Heart left ventricle (tissue), 16 donors: ENCODE results near the gene TARS2. TPM values are rescaled to one million over a fixed set of nuclear protein-coding genes. Genes with fewer than 3 reads are reported as not detected.

Experiments used
- ATAC-seq, 4 donors: fragments of 200-7000 bp; cut with Tn5 transposase; one replicate each; pipeline ENCODE4 v1.9.1; 2020 to 2022; ENCODE audit warnings: moderate library complexity in 4 of 4, mild to moderate bottlenecking in 3 of 4, moderate number of reproducible peaks in 1 of 4
- DNase-seq, 5 donors: peaks; one replicate each; pipeline ENCODE4 v3.0.0-alpha.2; 2020
- H3K27ac ChIP-seq, 12 donors: fragments of 200-600 bp; sonication (generic) in 4 of 12; one replicate each; pipeline versions ENCODE4 v1.5.0 to v1.8.0; 2016 to 2022; ENCODE audit warnings: mild to moderate bottlenecking in 2 of 12
- H3K27me3 ChIP-seq, 9 donors: fragments of 200-600 bp; sonication (generic) in 2 of 9; one replicate each; pipeline versions ENCODE4 v1.5.1 to v1.8.0; 2016 to 2022; ENCODE audit warnings: mild to moderate bottlenecking in 3 of 9
- H3K36me3 ChIP-seq, 9 donors: fragments of 200-600 bp; sonication (generic) in 2 of 9; one replicate each; pipeline versions ENCODE4 v1.5.0 to v1.8.0; 2018 to 2022; ENCODE audit warnings: mild to moderate bottlenecking in 2 of 9
- H3K4me1 ChIP-seq, 12 donors: fragments of 200-600 bp; sonication (generic) in 4 of 12; one replicate each; pipeline versions ENCODE4 v1.5.0 to v1.8.0; 2016 to 2022; ENCODE audit warnings: mild to moderate bottlenecking in 3 of 12
- H3K4me3 ChIP-seq, 12 donors: fragments of 200-600 bp; sonication (generic) in 4 of 12; one replicate each; pipeline versions ENCODE4 v1.5.0 to v1.8.0; 2017 to 2022; ENCODE audit warnings: mild to moderate bottlenecking in 9 of 12, moderate library complexity in 4 of 12
- H3K9me3 ChIP-seq, 12 donors: fragments of 200-600 bp; sonication (generic) in 4 of 12; one replicate each; pipeline versions ENCODE4 v1.5.0 to v1.8.0; 2016 to 2022; ENCODE audit warnings: mild to moderate bottlenecking in 1 of 12
- POLR2A ChIP-seq, 2 donors: fragments of 450-650 bp; IDR thresholded peaks; one replicate each; pipeline ENCODE4 v1.6.1; 2017; ENCODE audit warnings: antibody characterized with exemption in 2 of 2, mild to moderate bottlenecking in 2 of 2, moderate library complexity in 2 of 2
- WGBS, 4 donors: extraction: QIAGEN DNeasy Blood & Tissue Kit in 2 of 4; methylation state at CpG; one replicate each; pipeline versions ENCODE4 v1.1.5 to v1.1.7; 2013 to 2018; 5-methylcytosine and 5-hydroxymethylcytosine counted together
- intact Hi-C, 10 donors: fragments of 100-400 bp; cut with DNase I; formaldehyde crosslinking; loops; one replicate each; pipeline versions ENCODE4 v1.11.1 to v1.14.2; 2022
- polyA plus RNA-seq, 2 donors: library from polyadenylated mRNA; stranded (reverse); fragments of 200-250 nt; gene quantifications; one replicate each; pipeline ENCODE4 v1.2.3, GENCODE V29; 2013
- total RNA-seq, 9 donors: library from RNA; depleted of rRNA in 2 of 9; stranded (reverse); fragments of >200 nt in 2 of 9; fragmentation: NEBNext Ultra II Directional in 3 of 9; extraction: Animal tissue kit (Norgen Biotek cat#: 25700) in 3 of 9; gene quantifications; one replicate each; pipeline versions ENCODE4 v1.1.0 to v1.2.4, GENCODE V29; 2016 to 2023
- TF ChIP-seq, protein P1 (sequence below), 12 donors: fragments of 200-600 bp; sonication (generic) in 4 of 12; IDR thresholded peaks; one replicate each; pipeline versions ENCODE4 v1.5.0 to v1.8.0; 2018 to 2022; ENCODE audit warnings: antibody characterized with exemption in 12 of 12, mild to moderate bottlenecking in 5 of 12
- donor health status: ischemic (EF 13 %, LVEDD 7.1; RV severe dilation, severe dysfunction).
- donor health status: healthy with polysubstance abuse.
- donor health status: DM: no; HTN: yes; CAD: no.
- donor health status: DM: no; HTN: no; CAD: no.
- donor health status: ischemic (EF 25% LVEDD 6.9; RV normal size, moderate dysfunction).
- donor health status: ischemic (EF 25% LVEDD 5.7; RV mildly dilated, moderate dysfunction).
- donor health status: healthy.
- donor health status: DM: yes; HTN: yes; CAD: no.
- donor health status: ischemic (EF 35%, LVEDD 5.7; RV mildly dilated, moderate dysfunction).
- donor health status: nonischemic (EF 11% LVEDD 7.7; RV severe dilation, severe dysfunction).
- donor health status: DM: yes; HTN: yes; CAD: no.
- donor health status: PGD.
- donor health status: ischemic (EF 29% LVEDD 5.4; RV normal size, mild dysfunction).
- donor health status: nonischemic (EF 23%, LVEDD 6.1; RV moderate dilation, normal function).

The TARS2 gene
- total and polyA plus RNA-seq, 11 donors = 21.9 to 46.5 (median 28.9) TPM

DNA sequence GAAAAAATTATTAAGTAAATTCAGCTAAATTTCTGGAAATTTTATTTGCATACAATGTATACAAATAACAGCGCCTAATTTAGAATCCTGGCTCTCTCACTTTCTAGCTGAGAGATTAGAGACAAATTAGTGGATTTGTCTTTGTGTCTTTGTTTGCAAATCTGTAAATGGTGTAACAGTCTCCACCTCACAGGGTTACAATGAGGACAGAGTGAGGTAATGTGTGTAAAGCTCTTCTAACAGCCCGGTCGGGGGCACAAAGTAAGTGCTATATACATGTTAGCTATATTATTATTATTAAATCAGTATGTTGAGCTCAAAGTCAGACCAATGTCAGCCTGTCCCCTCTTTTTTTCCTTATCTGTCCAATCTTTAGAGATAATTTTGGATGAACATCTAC lies 57.0 kb downstream of the TARS2 start:
- no peak for TF ChIP-seq POLR2A (IDR thresholded peaks at IDR 0.05)
- no peak for DNase-seq
- H3K27ac ChIP-seq = peak overlapping the region in 2 of 12 donors; percentile 38 to 42
- peaks cover 0 to 14% (median 5%) of the 10 kb centered on the region in 12 donors for H3K4me1 ChIP-seq
- ATAC-seq = no peak
- no peak overlapping the region for H3K4me3 ChIP-seq
- intact Hi-C loops = no loop called here
- WGBS, 4 donors = 73 to 84% (median 79%) methylated on average over 3 of the region's 3 CpGs
- H3K36me3 ChIP-seq = no peaks in the 10 kb centered on the region
- peaks cover 0 to 3% (median 0%) of the 10 kb centered on the region in 9 donors for H3K27me3 ChIP-seq
- no peaks in the 10 kb centered on the region for H3K9me3 ChIP-seq

DNA sequence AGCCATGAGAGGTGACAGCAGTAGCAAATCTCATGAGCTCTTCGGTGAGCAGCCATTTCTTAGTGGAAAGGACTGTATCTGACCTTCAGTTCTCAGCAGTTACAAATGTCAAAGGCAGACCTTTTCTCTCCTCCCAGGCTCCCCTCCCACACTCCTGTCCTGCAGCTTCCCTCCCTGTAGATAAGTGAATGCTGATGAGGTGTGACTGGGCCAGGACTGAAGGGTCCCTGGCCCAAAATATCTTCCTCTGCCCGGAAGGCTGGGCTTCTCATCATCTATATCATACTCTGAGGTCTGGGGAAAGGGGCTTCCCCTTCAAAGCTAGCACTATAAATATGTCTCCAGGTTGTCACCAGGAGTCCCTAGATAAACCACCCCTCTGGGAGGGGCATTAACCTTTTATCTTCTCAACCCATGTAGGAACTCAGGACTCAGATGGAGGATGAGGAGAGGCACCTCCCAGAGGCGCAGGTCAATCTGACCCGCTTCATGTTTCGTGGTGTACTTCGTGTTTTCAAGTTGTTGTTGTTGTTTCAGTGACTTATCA lies 58.3 kb downstream of the TARS2 start:
- TF ChIP-seq, protein P1, sequence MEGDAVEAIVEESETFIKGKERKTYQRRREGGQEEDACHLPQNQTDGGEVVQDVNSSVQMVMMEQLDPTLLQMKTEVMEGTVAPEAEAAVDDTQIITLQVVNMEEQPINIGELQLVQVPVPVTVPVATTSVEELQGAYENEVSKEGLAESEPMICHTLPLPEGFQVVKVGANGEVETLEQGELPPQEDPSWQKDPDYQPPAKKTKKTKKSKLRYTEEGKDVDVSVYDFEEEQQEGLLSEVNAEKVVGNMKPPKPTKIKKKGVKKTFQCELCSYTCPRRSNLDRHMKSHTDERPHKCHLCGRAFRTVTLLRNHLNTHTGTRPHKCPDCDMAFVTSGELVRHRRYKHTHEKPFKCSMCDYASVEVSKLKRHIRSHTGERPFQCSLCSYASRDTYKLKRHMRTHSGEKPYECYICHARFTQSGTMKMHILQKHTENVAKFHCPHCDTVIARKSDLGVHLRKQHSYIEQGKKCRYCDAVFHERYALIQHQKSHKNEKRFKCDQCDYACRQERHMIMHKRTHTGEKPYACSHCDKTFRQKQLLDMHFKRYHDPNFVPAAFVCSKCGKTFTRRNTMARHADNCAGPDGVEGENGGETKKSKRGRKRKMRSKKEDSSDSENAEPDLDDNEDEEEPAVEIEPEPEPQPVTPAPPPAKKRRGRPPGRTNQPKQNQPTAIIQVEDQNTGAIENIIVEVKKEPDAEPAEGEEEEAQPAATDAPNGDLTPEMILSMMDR (IDR thresholded peaks at IDR 0.05) = no peak
- no peak for TF ChIP-seq POLR2A (IDR thresholded peaks at IDR 0.05)
- Histone ChIP-seq H3K4me1 (peaks cover 0 to 27% (median 14%) of the 10 kb centered on the region in 12 donors), H3K9me3 (no peaks in the 10 kb centered on the region), H3K36me3 (no peaks in the 10 kb centered on the region), H3K4me3 (no peak overlapping the region), H3K27me3 (peaks cover 0 to 3% (median 0%) of the 10 kb centered on the region in 9 donors), H3K27ac (no peak overlapping the region)
- peak in 1 of 5 donors; percentile 3 for DNase-seq
- intact Hi-C loops = no loop called here
- ATAC-seq = no peak
- WGBS, 4 donors = 66 to 71% (median 68%) methylated on average over 6 of the region's 6 CpGs

DNA sequence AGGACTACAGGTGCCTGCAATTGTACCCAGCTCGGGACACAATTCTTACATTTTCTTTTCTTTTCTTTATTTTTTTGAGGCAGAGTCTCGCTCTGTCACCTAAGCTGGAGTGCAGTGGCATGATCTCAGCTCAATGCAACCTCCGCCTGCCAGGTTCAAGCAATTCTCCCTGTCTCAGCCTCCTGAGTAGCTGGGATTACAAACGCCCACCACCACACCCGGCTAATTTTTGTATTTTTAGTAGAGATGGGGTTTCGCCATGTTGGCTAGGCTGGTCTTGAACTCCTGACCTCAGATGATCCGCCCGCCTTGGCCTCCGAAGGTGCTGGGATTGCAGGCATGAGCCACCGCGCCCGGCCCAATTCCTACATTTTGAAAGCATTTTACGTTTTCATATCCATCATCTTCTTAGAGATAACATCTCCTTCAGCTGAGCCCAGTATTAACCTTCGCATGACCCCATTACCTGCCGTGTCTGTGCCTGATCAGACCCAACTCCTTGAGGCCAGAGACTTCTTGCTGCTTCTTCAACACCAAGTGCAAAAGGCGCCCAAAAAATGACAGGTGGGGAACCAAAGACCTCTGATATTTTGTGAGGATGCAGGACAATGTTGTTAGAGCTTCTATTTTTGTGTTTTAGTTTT lies 59.2 kb downstream of the TARS2 start:
- TF ChIP-seq, protein P1 (IDR thresholded peaks at IDR 0.05) = no peak
- no peak for TF ChIP-seq POLR2A (IDR thresholded peaks at IDR 0.05)
- Histone ChIP-seq H3K4me1 (peaks cover 0 to 34% (median 18%) of the 10 kb centered on the region in 12 donors), H3K9me3 (no peaks in the 10 kb centered on the region), H3K36me3 (no peaks in the 10 kb centered on the region), H3K27ac (no peak overlapping the region), H3K4me3 (no peak overlapping the region), H3K27me3 (peaks cover 0 to 3% (median 0%) of the 10 kb centered on the region in 9 donors)
- DNase-seq (peak in 1 of 5 donors; percentile 12), ATAC-seq (no peak)
- 87 to 92% (median 90%) methylated on average over 16 of the region's 16 CpGs for WGBS, 4 donors
- intact Hi-C loops = no loop called here

DNA sequence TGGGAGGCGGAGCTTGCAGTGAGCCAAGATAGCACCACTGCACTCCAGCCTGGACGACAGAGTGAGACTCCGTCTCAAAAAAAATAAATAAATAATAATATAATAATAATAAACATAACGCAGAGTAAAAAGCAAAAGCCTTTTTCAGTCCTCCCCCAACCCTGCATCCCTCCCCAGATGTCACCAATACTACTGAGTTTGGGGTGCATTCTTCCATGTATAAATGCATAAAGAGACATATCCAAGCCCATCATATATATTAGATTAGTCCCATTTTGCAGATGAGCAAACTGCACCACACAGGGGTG lies 61.1 kb downstream of the TARS2 start:
- ATAC-seq = no peak
- H3K36me3 ChIP-seq = no peaks in the 10 kb centered on the region
- intact Hi-C loops = no loop called here
- WGBS, 4 donors = 50 to 58% (median 55%) methylated on average over 4 of the region's 4 CpGs
- no peak for TF ChIP-seq POLR2A (IDR thresholded peaks at IDR 0.05)
- TF ChIP-seq, protein P1 (IDR thresholded peaks at IDR 0.05) = no peak
- no peak for DNase-seq
- H3K27ac ChIP-seq = peak overlapping the region; percentile 63 to 93 (median 86)
- H3K9me3 ChIP-seq = no peaks in the 10 kb centered on the region
- peaks cover 0 to 3% (median 0%) of the 10 kb centered on the region in 9 donors for H3K27me3 ChIP-seq
- peaks cover 0 to 53% (median 35%) of the 10 kb centered on the region in 12 donors for H3K4me1 ChIP-seq
- H3K4me3 ChIP-seq = peak overlapping the region in 11 of 12 donors; percentile 45 to 77 (median 65)
